RWPE2 (cell line): Measurements from ENCODE around the gene CRISP2.
A peak's percentile ranks its signal among the peaks of the same experiment; 100 is the strongest.

Experiments used
- ATAC-seq: fragments of 200-7000 bp; cut with Tn5 transposase; 3 replicates; pipeline ENCODE4 v1.9.1; 2021; ENCODE audit warnings: low read depth
- DNase-seq: peaks from one replicate; pipeline ENCODE4 v3.0.0-alpha.2; 2020; ENCODE audit warnings: low spot score
- H3K27ac ChIP-seq: fragments of 450-650 bp; 2 replicates; pipeline ENCODE4 v1.5.1; 2017; ENCODE audit warnings: mild to moderate bottlenecking; ENCODE audit not compliant: poor library complexity, severe bottlenecking
- H3K27me3 ChIP-seq: fragments of 250-450 bp; sonication (Bioruptor Pico); 2 replicates; pipeline ENCODE4 v1.5.1; 2021; ENCODE audit warnings: mild to moderate bottlenecking, moderate library complexity; ENCODE audit not compliant: insufficient read depth, poor library complexity, severe bottlenecking
- H3K36me3 ChIP-seq: fragments of 250-450 bp; sonication (Bioruptor Pico); 2 replicates; pipeline ENCODE4 v1.5.1; 2020; ENCODE audit warnings: low read depth, mild to moderate bottlenecking, moderate library complexity
- H3K4me1 ChIP-seq: fragments of 250-450 bp; sonication (Bioruptor Pico); 2 replicates; pipeline ENCODE4 v1.5.1; 2021; ENCODE audit warnings: mild to moderate bottlenecking, moderate library complexity; ENCODE audit not compliant: insufficient read depth, poor library complexity, severe bottlenecking
- H3K4me3 ChIP-seq: fragments of 250-450 bp; sonication (Bioruptor Pico); 2 replicates; pipeline ENCODE4 v1.5.1; 2021; ENCODE audit warnings: mild to moderate bottlenecking, moderate library complexity; ENCODE audit not compliant: severe bottlenecking
- H3K9me3 ChIP-seq: fragments of 250-450 bp; sonication (Bioruptor Pico); 2 replicates; pipeline ENCODE4 v1.5.1; 2021; ENCODE audit warnings: mild to moderate bottlenecking, moderate library complexity; ENCODE audit not compliant: severe bottlenecking
- CTCF ChIP-seq: fragments of 450-650 bp; IDR thresholded peaks from one replicate; pipeline ENCODE4 v1.5.1; 2017; ENCODE audit warnings: mild to moderate bottlenecking, moderate library complexity; ENCODE audit not compliant: poor library complexity, severe bottlenecking

Gene CRISP2

GRCh38 chr6:49713346-49713745 lies at the start of gene CRISP2:
Gene CRISP2 (minus strand): TSS chr6:49713543. CDS start chr6:49709196, 4,347 bp downstream.
- ATAC-seq (peak; percentile 19; the same call in 1 of the 3 replicates), DNase-seq (no peak)
- H3K27ac ChIP-seq, result no peak within 1 kb of the TSS
- no peak for TF ChIP-seq CTCF
- peaks cover 31% of the 10 kb centered on the region for H3K27me3 ChIP-seq
- no peaks in the 10 kb centered on the region for H3K9me3 ChIP-seq
- H3K36me3 ChIP-seq, result no peaks in the 10 kb centered on the region
- no peaks in the 10 kb centered on the region for H3K4me1 ChIP-seq
- H3K4me3 ChIP-seq, result no peak within 1 kb of the TSS

DNA sequence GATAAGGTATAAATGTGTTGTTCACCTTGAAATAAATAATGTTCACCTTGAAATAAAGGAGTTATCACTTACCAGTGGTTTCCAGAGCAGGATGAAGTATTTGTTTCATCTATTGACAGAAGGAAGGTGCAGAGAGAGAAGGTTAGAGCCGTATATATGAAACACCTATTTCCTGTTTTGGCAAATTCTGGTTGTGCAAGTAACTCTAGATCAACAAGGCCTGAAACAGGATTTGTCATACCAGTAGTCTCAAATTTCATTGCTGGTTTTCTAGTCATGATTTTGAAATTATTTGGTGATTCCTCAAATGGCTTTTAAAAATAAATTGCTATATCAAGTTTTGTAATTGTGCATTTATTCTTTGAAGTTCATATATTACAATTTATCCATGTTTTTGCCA lies 30.9 kb upstream of the CRISP2 start, which contains the start of gene CRISP3:
CRISP3 (minus strand) TSS at position 130 of the 400 bp plus-strand sequence; CDS start at position 109, 21 bp downstream.
- peak; percentile 58; the same call in 2 of the 3 replicates for ATAC-seq
- H3K27ac ChIP-seq, result no peak within 1 kb of the TSS
- H3K4me3 ChIP-seq, result no peak within 1 kb of the TSS
- no peak for TF ChIP-seq CTCF
- no peaks in the 10 kb centered on the region for H3K36me3 ChIP-seq
- no peak for DNase-seq
- no peaks in the 10 kb centered on the region for H3K9me3 ChIP-seq
- H3K27me3 ChIP-seq, result no peaks in the 10 kb centered on the region
- H3K4me1 ChIP-seq, result peaks cover 2% of the 10 kb centered on the region

GRCh38 chr6:49743429-49743828 lies 30.1 kb upstream of the CRISP2 start:
- TF ChIP-seq CTCF, result no peak
- H3K27me3 ChIP-seq, result no peaks in the 10 kb centered on the region
- no peaks in the 10 kb centered on the region for H3K36me3 ChIP-seq
- no peaks in the 10 kb centered on the region for H3K9me3 ChIP-seq
- peaks cover 2% of the 10 kb centered on the region for H3K4me1 ChIP-seq
- H3K27ac ChIP-seq, result no peak overlapping the region
- DNase-seq (no peak), ATAC-seq (no peak)
- no peak overlapping the region for H3K4me3 ChIP-seq

- Histone ChIP-seq H3K4me1 (peaks cover under 1% of the 10 kb centered on the region), H3K36me3 (no peaks in the 10 kb centered on the region), H3K27me3 (no peaks in the 10 kb centered on the region), H3K9me3 (no peaks in the 10 kb centered on the region), H3K4me3 (no peak overlapping the region), H3K27ac (no peak overlapping the region)
- no peak for TF ChIP-seq CTCF
- DNase-seq (no peak), ATAC-seq (no peak)
Observed at GRCh38 chr6:49739423-49739822, 26.1 kb upstream of the CRISP2 start.

DNA sequence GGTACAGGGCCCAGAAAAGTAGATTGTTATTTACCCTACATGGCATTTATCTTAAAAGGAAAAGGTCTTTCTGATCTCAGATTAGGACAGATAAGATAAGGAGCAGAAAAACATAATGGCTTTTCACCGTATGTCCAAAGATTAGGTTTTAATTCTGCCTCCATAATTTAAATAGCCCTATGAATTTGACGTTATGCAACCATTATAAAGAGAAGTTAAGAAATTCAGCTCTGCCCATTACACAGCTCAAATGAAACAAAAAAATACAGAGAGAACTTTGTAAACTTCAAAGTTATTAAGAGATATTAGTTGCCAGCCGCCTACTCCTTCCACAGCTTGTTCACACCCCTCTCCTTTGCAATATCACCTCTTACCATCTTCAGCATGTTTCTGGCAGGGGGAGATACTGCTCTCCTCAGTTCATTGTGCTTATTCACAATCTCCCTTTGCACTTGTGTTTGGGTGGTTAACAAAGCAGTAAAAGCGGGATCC lies 22.7 kb upstream of the CRISP2 start:
- ATAC-seq (no peak), DNase-seq (no peak)
- no peaks in the 10 kb centered on the region for H3K36me3 ChIP-seq
- no peak for TF ChIP-seq CTCF
- H3K4me3 ChIP-seq, result no peak overlapping the region
- H3K4me1 ChIP-seq, result no peaks in the 10 kb centered on the region
- no peak overlapping the region for H3K27ac ChIP-seq
- H3K27me3 ChIP-seq, result peaks cover 5% of the 10 kb centered on the region
- H3K9me3 ChIP-seq, result no peaks in the 10 kb centered on the region
